PC-3 (cell line): ENCODE results near the gene GLMP.

ENCODE experiments used
- EZH2 ChIP-seq: fragments of 300-600 bp; sonication (generic); IDR thresholded peaks from one replicate; pipeline ENCODE4 v1.6.1; 2017; ENCODE audit warnings: antibody characterized with exemption, mild to moderate bottlenecking, low read length; ENCODE audit not compliant: unreplicated experiment
- EZH2phosphoT487 ChIP-seq: fragments of 300-600 bp; sonication (generic); IDR thresholded peaks from 2 replicates; pipeline ENCODE4 v1.6.1; 2018; ENCODE audit warnings: mild to moderate bottlenecking, antibody characterized with exemption, low read length, borderline replicate concordance
- TF ChIP-seq, protein P1 (sequence below): fragments of 300-600 bp; sonication (generic); conservative IDR thresholded peaks from 2 replicates; pipeline ENCODE4 v1.5.1; 2017; ENCODE audit warnings: antibody characterized with exemption, low read depth, mild to moderate bottlenecking, low read length

DNA sequence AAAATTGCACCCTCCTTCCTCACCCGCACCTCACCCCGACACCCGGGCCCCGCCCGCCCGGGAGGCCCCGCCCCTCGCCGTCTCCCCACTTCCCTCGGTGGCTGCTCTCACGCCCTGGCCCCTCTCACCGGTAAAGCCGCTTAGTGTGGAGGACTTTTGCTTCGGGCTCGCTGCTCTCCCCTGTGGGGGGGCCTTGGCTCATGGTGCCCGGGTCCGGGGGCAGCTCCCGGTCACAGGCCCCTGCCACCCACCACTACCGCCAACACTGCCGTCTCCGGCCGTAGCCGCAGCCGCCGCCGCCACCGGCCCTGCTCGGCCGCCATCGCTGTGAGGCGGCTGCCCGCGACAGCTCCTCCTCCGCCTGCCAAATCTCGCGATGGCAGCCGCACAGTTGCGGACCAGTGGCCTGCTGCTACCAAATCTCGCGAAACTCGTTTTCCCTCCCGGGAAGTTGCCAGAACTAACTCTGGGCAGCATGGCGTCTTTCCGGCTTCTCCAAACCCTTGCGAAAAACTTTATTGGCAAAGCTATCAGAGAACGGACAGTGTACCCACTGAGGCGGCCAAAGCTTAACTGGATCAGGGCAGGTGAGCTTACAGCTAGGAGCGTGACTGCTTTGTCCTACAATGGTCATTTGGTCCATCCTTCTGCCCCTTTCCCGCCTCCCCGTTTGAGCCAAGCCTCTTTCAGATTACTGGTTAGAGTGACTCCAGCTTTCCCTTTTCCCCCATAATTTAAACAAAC, 12.8 kb downstream of the GLMP start, which contains the start of gene SMG5:
- TF ChIP-seq, protein P1, sequence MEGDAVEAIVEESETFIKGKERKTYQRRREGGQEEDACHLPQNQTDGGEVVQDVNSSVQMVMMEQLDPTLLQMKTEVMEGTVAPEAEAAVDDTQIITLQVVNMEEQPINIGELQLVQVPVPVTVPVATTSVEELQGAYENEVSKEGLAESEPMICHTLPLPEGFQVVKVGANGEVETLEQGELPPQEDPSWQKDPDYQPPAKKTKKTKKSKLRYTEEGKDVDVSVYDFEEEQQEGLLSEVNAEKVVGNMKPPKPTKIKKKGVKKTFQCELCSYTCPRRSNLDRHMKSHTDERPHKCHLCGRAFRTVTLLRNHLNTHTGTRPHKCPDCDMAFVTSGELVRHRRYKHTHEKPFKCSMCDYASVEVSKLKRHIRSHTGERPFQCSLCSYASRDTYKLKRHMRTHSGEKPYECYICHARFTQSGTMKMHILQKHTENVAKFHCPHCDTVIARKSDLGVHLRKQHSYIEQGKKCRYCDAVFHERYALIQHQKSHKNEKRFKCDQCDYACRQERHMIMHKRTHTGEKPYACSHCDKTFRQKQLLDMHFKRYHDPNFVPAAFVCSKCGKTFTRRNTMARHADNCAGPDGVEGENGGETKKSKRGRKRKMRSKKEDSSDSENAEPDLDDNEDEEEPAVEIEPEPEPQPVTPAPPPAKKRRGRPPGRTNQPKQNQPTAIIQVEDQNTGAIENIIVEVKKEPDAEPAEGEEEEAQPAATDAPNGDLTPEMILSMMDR = no peak
- no peak for TF ChIP-seq EZH2
- TF ChIP-seq EZH2phosphoT487 = no peak
